ENCODE results near the gene ARHGAP28. TPM values are rescaled to one million over a fixed set of nuclear protein-coding genes. Genes with fewer than 3 reads are reported as not detected.

The ARHGAP28 gene
- polyA plus RNA-seq, 3 donors = not detected

GRCh38 chr18:6939972-6940371 is 210.5 kb downstream of the ARHGAP28 start:
- H3K79me2 ChIP-seq (ENCODE audit: insufficient read depth, low read length) = no peaks in the 10 kb centered on the region
- DNase-seq = no peak
- no peaks in the 10 kb centered on the region for H3K36me3 ChIP-seq (replicated peaks in 1 of 2; ENCODE audit: control insufficient read depth in 1 of 2, insufficient read depth in 2 of 2, low read length in 2 of 2)
- no peak overlapping the region for H3K4me2 ChIP-seq (replicated peaks; ENCODE audit: extremely low read depth, low read length, poor library complexity, severe bottlenecking)
- H4K20me1 ChIP-seq (ENCODE audit: insufficient read depth, low read length) = no peaks in the 10 kb centered on the region
- Mint-ChIP-seq H3K4me1 (peaks cover 3% of the 10 kb centered on the region), H3K27me3 (ENCODE audit: low read depth in 3 of 3) (peaks cover 6 to 17% (median 7%) of the 10 kb centered on the region in 3 donors), H3K27ac (no peak overlapping the region), H3K4me3 (no peak overlapping the region), H3K36me3 (no peaks in the 10 kb centered on the region), H3K9me3 (peaks cover 0 to 1% (median 0%) of the 10 kb centered on the region in 7 donors)
- H3K4me3 ChIP-seq (replicated peaks in 1 of 3; ENCODE audit: low read depth in 2 of 3, low read length in 3 of 3) = no peak overlapping the region
- no peaks in the 10 kb centered on the region for H3K27me3 ChIP-seq (ENCODE audit: control insufficient read depth in 2 of 2, insufficient read depth in 2 of 2, low read length in 2 of 2)
- H3K9ac ChIP-seq (ENCODE audit: insufficient read depth, low read length, poor library complexity, severe bottlenecking) = no peak overlapping the region
- H3K9me3 ChIP-seq (replicated peaks in 1 of 2; ENCODE audit: control insufficient read depth in 1 of 2, insufficient read depth in 1 of 2, low read length in 2 of 2) = no peaks in the 10 kb centered on the region
- no peak overlapping the region for H2AFZ ChIP-seq (ENCODE audit: insufficient read depth, low read depth, low read length, poor library complexity, severe bottlenecking)
- intact Hi-C loops (cut with micrococcal nuclease) = no loop called here
- H3K4me1 ChIP-seq (ENCODE audit: control insufficient read depth in 1 of 2, insufficient read depth in 2 of 2, low read length in 2 of 2) = no peaks in the 10 kb centered on the region
- H3K27ac ChIP-seq (ENCODE audit: low read depth in 1 of 2, low read length in 2 of 2) = no peak overlapping the region
- no peak for TF ChIP-seq CTCF (IDR thresholded peaks at IDR 0.05)
- 97% methylated on average over 4 of the region's 4 CpGs for WGBS (ENCODE audit: insufficient coverage)

- intact Hi-C loops (cut with micrococcal nuclease) = no loop called here
- Histone ChIP-seq H3K36me3 (replicated peaks in 1 of 2; ENCODE audit: control insufficient read depth in 1 of 2, insufficient read depth in 2 of 2, low read length in 2 of 2) (no peaks in the 10 kb centered on the region), H2AFZ (ENCODE audit: insufficient read depth, low read depth, low read length, poor library complexity, severe bottlenecking) (no peak overlapping the region), H3K27ac (ENCODE audit: low read depth in 1 of 2, low read length in 2 of 2) (no peak overlapping the region), H3K27me3 (ENCODE audit: control insufficient read depth in 2 of 2, insufficient read depth in 2 of 2, low read length in 2 of 2) (no peaks in the 10 kb centered on the region), H4K20me1 (ENCODE audit: insufficient read depth, low read length) (no peaks in the 10 kb centered on the region), H3K9me3 (replicated peaks in 1 of 2; ENCODE audit: control insufficient read depth in 1 of 2, insufficient read depth in 1 of 2, low read length in 2 of 2) (no peaks in the 10 kb centered on the region), H3K4me2 (replicated peaks; ENCODE audit: extremely low read depth, low read length, poor library complexity, severe bottlenecking) (no peak overlapping the region), H3K4me3 (replicated peaks in 1 of 3; ENCODE audit: low read depth in 2 of 3, low read length in 3 of 3) (no peak overlapping the region), H3K4me1 (ENCODE audit: control insufficient read depth in 1 of 2, insufficient read depth in 2 of 2, low read length in 2 of 2) (no peaks in the 10 kb centered on the region), H3K9ac (ENCODE audit: insufficient read depth, low read length, poor library complexity, severe bottlenecking) (no peak overlapping the region), H3K79me2 (ENCODE audit: insufficient read depth, low read length) (no peaks in the 10 kb centered on the region)
- DNase-seq = no peak
- WGBS (ENCODE audit: insufficient coverage) = 89% methylated on average over 6 of the region's 9 CpGs
- no peak overlapping the region for H3K4me3 Mint-ChIP-seq
- H3K9me3 Mint-ChIP-seq = no peaks in the 10 kb centered on the region
- H3K27ac Mint-ChIP-seq = no peak overlapping the region
- peaks cover 3% of the 10 kb centered on the region for H3K4me1 Mint-ChIP-seq
- H3K27me3 Mint-ChIP-seq (ENCODE audit: low read depth in 3 of 3) = peaks cover 6 to 14% (median 7%) of the 10 kb centered on the region in 3 donors
- TF ChIP-seq CTCF (IDR thresholded peaks at IDR 0.05) = no peak
- no peaks in the 10 kb centered on the region for H3K36me3 Mint-ChIP-seq
Observed at GRCh38 chr18:6940451-6940850, 210.9 kb downstream of the ARHGAP28 start.
